Left renal cortex interstitium (tissue), 4 donors: ENCODE results near the gene DSTYK. TPM values are rescaled to one million over a fixed set of nuclear protein-coding genes. Genes with fewer than 3 reads are reported as not detected.

Source experiments
- DNase-seq, 4 donors: peaks; one replicate each; pipeline ENCODE4 v3.0.0-alpha.2; 2013; ENCODE audit warnings: low read depth in 4 of 4, low spot score in 2 of 4, missing footprints in 1 of 4
- polyA plus RNA-seq, 4 donors: library from polyadenylated mRNA; unstranded; fragments of 120-200 nt; gene quantifications; one replicate each; pipeline ENCODE4 v1.2.1, GENCODE V29; 2013; ENCODE audit not compliant: insufficient read length in 4 of 4

Gene DSTYK
- polyA plus RNA-seq, 4 donors, result 16.3 to 19.9 (median 18.8) TPM

DNA sequence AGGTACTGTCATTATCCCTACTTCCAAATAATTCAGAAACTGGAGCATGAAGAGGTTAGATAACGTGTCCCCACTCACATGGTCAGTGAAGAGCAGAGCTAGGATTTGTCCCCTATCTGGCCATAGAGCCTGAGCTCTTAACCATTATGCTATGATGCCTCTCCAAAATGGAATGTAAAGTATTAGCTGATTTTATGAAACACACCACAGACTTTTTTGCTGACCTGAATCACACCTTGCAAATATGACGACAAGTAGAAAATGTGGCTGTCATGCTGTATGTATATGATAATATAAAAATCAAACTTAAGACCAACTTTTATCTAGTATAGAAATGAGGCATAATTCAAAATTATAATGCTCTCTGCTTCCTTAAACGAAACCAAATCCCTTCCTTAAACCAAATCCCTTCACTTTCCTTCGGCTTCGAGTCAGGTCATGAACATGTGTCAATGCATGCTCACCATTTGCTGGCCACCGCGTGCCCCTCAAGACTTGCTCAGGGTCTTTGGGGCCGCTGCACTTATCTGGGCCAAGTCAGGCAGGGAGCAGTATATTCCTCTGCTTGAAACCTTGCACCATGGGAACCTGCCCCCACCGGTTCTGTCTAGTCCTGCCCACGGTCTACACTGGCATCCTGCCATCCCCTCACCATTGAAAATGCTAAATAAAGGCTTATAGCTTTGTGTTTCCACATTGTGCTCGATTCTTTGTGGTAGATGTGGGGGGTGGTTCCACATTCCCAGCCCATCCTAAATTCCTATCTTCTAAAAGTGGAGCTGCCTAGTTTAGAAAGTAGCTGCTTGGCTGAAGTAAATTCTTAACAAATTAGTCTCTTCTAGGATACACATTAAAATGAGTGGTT is 14.6 kb upstream of the DSTYK start:
- DNase-seq, result no peak

GRCh38 chr1:205224736-205225135 is 13.2 kb upstream of the DSTYK start:
- DNase-seq, result no peak

DNA sequence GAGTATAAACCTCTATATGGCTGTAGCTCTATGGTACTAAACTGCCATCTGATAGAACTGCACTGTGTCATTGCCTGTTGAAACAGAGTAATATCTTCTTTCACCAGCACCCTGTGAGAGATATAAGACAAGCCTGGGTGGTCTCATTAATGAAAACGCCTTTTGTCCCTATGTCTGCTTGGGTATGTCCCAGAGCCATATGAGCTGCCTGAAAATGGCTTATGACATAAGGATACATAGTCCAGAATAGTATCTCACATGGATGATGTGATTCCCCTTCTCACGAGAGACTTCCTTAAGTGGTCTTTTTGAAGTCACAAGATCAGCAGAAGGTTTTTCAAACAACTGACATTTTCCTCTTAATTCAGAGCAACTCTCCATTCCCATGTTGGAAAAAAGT is 8.9 kb upstream of the DSTYK start:
- no peak for DNase-seq

GRCh38 chr1:205217418-205217817 is 5.9 kb upstream of the DSTYK start:
- no peak for DNase-seq

DNA sequence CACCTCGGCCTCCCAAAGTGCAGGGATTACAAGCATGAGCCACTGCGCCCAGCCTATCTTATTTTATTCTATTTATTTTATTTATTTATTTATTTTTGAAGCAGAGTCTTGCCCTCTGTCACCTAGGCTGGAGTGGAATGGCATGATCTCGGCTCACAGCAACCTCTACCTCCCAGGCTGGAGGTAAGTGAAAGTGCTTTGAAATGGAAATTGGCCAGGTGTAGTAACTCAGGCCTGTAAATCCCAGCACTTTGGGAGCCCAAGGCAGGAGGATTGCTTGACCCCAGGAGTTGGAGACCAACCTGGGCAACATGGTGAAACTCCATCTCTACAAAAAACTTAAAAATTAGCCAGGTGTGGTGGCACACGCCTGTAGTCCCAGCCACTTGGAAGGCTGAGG is 5.1 kb upstream of the DSTYK start:
- no peak for DNase-seq

GRCh38 chr1:205214756-205215155 is 3.3 kb upstream of the DSTYK start:
- no peak for DNase-seq

DNA sequence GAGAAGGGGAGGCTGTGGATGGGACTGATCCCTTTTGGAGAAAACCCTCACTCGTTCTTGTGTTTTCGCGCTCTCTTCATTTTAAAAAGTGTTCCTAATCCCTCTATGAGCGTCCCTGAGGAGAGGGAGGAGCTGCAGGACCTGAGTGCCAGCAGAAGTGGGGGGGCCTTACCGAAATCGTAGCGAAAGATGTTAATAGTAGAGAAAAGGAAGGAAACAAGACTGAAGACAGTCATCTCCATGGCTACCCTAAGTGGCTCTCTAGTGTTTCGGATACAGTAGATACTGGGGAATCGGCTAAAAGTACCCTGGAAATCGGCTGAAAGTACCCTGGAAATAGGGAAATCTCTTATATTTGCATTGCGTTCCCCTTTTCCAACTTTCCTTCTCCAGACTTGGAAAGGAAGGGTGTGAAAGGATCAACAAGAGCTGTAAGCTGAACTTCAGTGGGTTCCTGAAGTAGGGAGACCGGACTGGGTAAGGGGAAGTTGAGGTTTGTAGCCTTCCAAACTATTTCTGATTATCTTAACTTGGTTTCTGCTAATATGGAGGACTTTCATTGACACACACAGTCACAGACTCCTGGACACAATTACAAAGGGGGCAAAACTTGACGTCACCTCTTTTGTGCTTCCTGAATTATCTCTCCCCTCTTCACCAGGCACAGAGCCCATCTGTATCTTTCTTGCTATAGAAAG is 486 bp upstream of the DSTYK start:
- DNase-seq, result no peak

GRCh38 chr1:205210756-205211168 is 740 bp downstream of the DSTYK start:
- peak in 1 of 4 donors; percentile 44 for DNase-seq

- DNase-seq, result no peak
These were observed 2.7 kb downstream of the DSTYK start for GRCh38 chr1:205208811-205209210.

DNA sequence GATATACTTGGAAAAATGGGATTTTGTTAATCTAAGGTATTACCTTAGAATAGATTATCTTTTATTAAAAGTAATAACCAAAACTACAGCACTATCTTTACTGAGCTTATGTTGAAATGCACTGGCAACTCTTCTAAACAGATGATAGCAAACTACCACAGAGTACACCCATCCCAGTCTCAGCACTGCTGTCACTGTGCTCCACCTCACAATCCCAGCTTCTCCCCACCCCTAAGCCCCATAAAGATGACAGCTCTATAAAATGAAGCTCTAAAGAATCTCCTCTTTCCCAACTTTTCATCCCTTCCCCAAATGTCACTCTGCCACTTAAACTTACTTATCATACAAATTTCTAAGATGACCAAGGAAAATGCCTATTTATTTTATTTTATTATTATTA is 6.4 kb downstream of the DSTYK start:
- DNase-seq, result no peak

- DNase-seq, result no peak
These were observed 7.0 kb downstream of the DSTYK start for GRCh38 chr1:205204552-205204951.

DNA sequence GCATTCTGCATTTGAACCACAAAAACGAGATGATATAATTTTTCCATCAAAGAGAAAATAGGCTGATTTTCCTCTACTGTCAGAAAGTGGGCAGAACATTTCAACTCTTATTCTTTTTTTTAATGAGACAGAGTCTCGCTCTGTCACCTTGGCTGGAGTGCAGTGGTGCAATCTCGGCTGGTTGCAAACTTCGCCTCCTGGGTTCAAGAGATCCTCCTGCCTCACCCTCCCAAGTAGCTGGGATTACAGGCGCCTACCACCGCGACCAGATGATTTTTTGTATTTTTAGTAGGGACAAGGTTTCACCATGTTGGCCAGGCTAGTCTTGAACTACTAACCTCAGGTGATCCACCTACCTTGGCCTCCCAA is 11.6 kb downstream of the DSTYK start:
- no peak for DNase-seq

DNA sequence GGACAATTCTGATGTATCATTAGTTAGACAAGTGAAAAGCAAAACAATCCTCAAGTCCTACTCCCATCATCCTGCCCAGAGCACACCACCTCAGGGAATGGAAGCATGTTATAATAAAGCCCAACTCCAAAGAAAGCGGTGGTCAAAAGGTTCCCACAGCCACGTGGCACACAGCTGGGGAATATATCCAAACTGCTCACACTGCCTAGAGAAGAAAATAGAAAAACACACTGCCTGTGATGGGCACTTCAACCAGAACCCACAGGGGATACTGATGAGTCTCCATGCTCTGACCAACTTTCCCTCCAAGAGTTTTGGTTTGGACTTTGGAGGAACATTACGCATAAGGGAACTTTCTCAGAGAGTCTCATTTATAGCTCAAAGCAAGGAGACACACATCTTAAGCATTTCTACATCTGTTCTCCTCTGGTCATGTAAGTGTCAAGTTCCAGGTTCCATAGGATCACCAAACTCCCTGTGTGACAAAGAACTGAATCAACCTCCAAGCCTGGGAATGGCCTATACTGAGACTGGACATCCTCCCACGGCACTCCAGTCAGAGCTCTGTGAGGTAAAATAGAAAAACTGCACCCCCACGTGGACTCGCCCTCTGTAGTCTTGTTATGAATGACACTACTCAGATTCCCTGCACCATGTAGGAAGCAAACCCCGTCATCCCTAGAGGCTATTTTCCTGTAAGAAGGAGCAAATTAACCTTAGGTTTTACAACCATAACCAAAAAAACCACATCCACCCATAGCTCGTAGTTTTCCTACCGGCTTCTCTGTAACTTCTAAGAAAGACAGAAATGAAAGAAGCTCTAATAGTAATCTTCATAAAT is 12.2 kb downstream of the DSTYK start:
- DNase-seq, result no peak

- no peak for DNase-seq
These were observed 19.2 kb downstream of the DSTYK start for GRCh38 chr1:205192287-205192686.

DNA sequence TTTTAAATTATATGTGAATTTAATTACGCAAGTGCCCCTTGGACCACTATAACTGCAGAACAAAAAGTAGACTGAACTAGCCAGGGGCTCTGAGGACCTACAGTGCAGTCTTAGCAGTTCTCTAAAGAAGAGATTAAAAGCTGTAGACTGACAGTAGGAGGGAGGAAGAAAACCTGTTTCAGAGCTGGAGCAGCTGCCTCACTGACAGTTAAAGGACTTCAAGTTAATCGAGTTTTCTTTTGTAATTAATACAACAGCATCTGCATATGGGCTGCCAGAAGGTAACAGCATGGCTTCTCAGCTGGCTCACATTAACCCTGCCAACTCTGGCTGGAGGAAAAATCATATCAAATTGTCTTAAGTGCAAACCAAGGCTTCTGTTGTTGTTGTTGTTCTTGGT is 19.9 kb downstream of the DSTYK start:
- DNase-seq, result no peak

- DNase-seq, result no peak
These were observed 20.5 kb downstream of the DSTYK start for GRCh38 chr1:205190845-205191577.

DNA sequence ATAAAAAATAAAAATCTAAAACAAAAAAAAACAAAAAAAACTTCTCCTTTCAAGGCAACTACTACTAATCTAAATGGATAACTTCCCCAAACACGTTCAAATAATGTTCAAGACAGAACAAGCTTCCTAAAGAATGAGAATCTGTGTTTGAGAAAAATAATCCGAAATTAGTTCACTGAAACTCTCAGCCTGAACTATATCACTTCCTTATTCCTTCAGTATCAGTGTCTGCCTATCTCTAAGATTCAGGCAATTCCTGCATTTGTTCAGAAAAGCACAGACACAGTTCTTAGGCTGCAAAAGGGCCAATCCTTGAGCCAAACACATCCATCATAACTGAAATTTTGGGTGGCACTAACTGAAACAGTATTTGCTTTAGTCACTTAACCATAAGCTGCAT is 22.4 kb downstream of the DSTYK start:
- no peak for DNase-seq

DNA sequence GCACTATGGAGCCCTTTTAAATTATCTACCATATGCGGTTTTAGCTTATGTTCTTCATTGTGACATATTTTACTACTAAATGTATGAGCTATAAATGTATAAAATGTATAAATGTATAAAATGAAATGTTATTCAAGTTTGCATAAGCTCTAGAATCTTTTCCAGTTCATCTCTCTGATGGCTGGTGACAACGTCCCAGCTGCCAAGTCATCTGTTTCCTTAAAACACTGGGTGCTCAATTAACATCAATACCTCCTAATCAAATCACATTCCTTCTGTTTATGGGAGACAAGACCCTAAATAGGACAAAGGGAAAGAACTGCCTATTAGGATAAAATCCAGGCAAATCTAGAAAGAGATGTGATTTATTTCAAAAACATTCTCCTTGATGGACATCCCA is 22.9 kb downstream of the DSTYK start:
- DNase-seq, result no peak

DNA sequence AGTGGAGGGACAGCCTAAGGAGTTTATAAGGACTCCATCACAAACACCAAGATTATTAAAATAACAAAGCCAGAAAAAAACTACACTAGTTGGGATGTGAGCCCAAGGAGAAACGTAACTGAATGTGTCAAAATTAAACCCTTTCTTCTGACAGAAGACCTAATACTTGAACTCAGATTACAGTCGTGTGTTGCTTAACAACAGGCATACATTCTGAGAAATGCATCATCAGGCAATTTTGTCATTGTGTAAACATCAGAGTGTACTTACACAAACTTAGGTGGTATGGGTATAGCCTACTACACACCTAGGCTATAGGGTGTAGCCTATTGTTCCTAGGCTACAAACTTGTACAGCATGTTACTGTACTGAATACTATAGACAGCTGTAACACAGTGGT is 23.4 kb downstream of the DSTYK start:
- DNase-seq, result no peak

DNA sequence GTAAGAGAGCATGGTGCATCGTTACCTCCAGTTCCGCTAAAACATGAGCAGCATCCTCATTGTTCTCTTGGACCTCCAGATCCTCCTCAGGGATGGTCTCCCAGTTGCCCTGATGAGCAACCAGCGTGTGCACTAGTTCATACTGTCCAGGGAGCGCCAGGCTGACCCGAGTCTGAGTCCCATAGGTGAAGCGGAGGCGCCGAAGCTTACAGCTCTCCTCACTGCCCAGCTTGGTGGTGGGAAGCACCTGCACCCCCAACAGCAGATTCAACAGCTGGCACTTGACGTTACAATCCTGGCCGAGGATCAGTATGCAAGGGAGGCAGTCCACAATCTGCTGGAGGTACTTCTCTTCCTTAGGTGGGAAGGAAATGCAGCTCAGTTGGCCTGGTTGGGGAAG is 24.1 kb downstream of the DSTYK start:
- DNase-seq, result no peak

GRCh38 chr1:205186191-205186590 is 25.3 kb downstream of the DSTYK start:
- DNase-seq, result no peak
